K562 (cell line): ENCODE measurements around the gene ARHGEF1. TPM values are rescaled to one million over a fixed set of nuclear protein-coding genes. Genes with fewer than 3 reads are reported as not detected.

Experiments used
- ATAC-seq: fragments of 200-7000 bp; cut with Tn5 transposase; 3 replicates; pipeline ENCODE4 v1.9.1; 2020; ENCODE audit warnings: moderate library complexity
- BruUV-seq: library from RNA; stranded (reverse); fragments of 400-500 nt; replicated peaks from 2 replicates; lab custom pipeline; 2021; lab: Mats Ljungman, UMichigan
- CTCF ChIA-PET: fragments of 300-600 bp; formaldehyde crosslinking; extraction: SDS; loops from one replicate; lab custom pipeline; 2021; ENCODE audit warnings: low intra/inter-chr PET ratio; lab: Yijun Ruan, JAX
- POLR2A ChIA-PET: fragments of 300-600, 350-650 bp; sonication (Branson Sonifier 250); formaldehyde crosslinking; extraction: SDS; loops from one replicate; lab custom pipeline; 2021; ENCODE audit warnings: antibody characterized with exemption, inconsistent platforms; lab: Yijun Ruan, JAX
- DNase-seq, 4 experiments: peaks; one replicate each; pipeline versions ENCODE4 v3.0.0 to v3.0.0-alpha.2; 2011 to 2018; ENCODE audit warnings: low spot score in 3 of 4, mixed read lengths in 3 of 4; ENCODE audit errors: extremely low read depth in 1 of 4
- FAIRE-seq: peaks from 2 replicates; lab custom pipeline; 2011; peaks lifted over from hg19 to GRCh38; lab: Jason Lieb, UNC
- H2AFZ ChIP-seq: 2 replicates; pipeline ENCODE4 v1.6.0; 2011; ENCODE audit warnings: low read depth, low read length, control low read depth, inconsistent platforms
- H3K27ac ChIP-seq: fragments of 200-600 bp; 3 replicates; pipeline ENCODE4 v1.8.0; 2011; ENCODE audit warnings: low read depth, mild to moderate bottlenecking, control low read depth, inconsistent platforms, low read length, moderate library complexity, mixed read lengths; ENCODE audit errors: extremely low read depth
- H3K27me3 ChIP-seq, 2 experiments: fragments of 300-600 bp in 1 of 2; 2 replicates in 1 of 2; 3 replicates in 1 of 2; pipeline versions ENCODE4 v1.6.0 to v1.8.0; 2011; ENCODE audit warnings: inconsistent platforms in 2 of 2, low read length in 2 of 2, mild to moderate bottlenecking in 1 of 2, mixed read lengths in 1 of 2, moderate library complexity in 1 of 2; ENCODE audit not compliant: control insufficient read depth in 2 of 2, insufficient read depth in 2 of 2
- H3K36me3 ChIP-seq: fragments of 300-600 bp; 3 replicates; pipeline ENCODE4 v1.8.0; 2011; ENCODE audit warnings: mild to moderate bottlenecking, low read length, inconsistent platforms; ENCODE audit not compliant: control insufficient read depth, insufficient read depth
- H3K4me1 ChIP-seq, 2 experiments: fragments of 200-600 bp in 1 of 2; replicated peaks in 1 of 2; 2 replicates in 1 of 2; 3 replicates in 1 of 2; pipeline versions ENCODE4 v1.5.1 to v1.8.0; 2011; ENCODE audit warnings: inconsistent platforms in 2 of 2, low read length in 2 of 2, mild to moderate bottlenecking in 1 of 2, mixed read lengths in 1 of 2, moderate library complexity in 1 of 2; ENCODE audit not compliant: control insufficient read depth in 2 of 2, insufficient read depth in 2 of 2
- H3K4me2 ChIP-seq: 2 replicates; pipeline ENCODE4 v1.6.1; 2011; ENCODE audit warnings: low read length, control low read depth, inconsistent platforms, mixed read lengths; ENCODE audit not compliant: insufficient read depth
- H3K4me3 ChIP-seq: fragments of 200-600 bp; sonication (generic), shearing (Covaris generic); 2 replicates; pipeline ENCODE4 v1.5.1; 2016; ENCODE audit warnings: control low read depth, inconsistent platforms
- H3K79me2 ChIP-seq: fragments of 200-600 bp; 3 replicates; pipeline ENCODE4 v1.8.0; 2011; ENCODE audit warnings: low read length, inconsistent platforms; ENCODE audit not compliant: control insufficient read depth, insufficient read depth
- H3K9ac ChIP-seq, 2 experiments: 2 replicates each; pipeline versions ENCODE4 v1.6.0 to v1.6.1; 2011; ENCODE audit warnings: low read depth in 2 of 2, low read length in 2 of 2, control low read depth in 1 of 2, inconsistent platforms in 1 of 2, mild to moderate bottlenecking in 1 of 2, mixed read lengths in 1 of 2; ENCODE audit not compliant: insufficient read depth in 1 of 2
- H3K9me1 ChIP-seq: one replicate; pipeline ENCODE4 v1.6.0; 2011; ENCODE audit warnings: inconsistent platforms, mild to moderate bottlenecking, low read length, moderate library complexity; ENCODE audit not compliant: control insufficient read depth, insufficient read depth
- H3K9me3 ChIP-seq: replicated peaks from 2 replicates; pipeline ENCODE4 v1.5.1; 2011; ENCODE audit warnings: low read depth, low read length, inconsistent platforms; ENCODE audit not compliant: control insufficient read depth, insufficient read depth
- H4K20me1 ChIP-seq: replicated peaks from 2 replicates; pipeline ENCODE4 v1.6.1; 2011; ENCODE audit warnings: low read length, inconsistent platforms, mixed read lengths; ENCODE audit not compliant: control insufficient read depth, insufficient read depth
- DPF2 ChIP-seq: fragments of 450-650 bp; IDR thresholded peaks from 2 replicates; pipeline ENCODE4 v1.6.1; 2016
- POLR2A ChIP-seq: fragments of 450-650 bp; conservative IDR thresholded peaks from 2 replicates; pipeline ENCODE4 v1.6.1; 2016
- TCF7L2 ChIP-seq: fragments of 150-350 bp; IDR thresholded peaks from 2 replicates; pipeline ENCODE4 v1.6.1; 2016; ENCODE audit warnings: low read depth, mild to moderate bottlenecking, low read length, moderate library complexity
- ZNF830 ChIP-seq: fragments of 250-450 bp; sonication (Bioruptor Pico); IDR thresholded peaks from 2 replicates; pipeline ENCODE4 v1.5.0; 2021; ENCODE audit warnings: mild to moderate bottlenecking
- WGBS: fragments of 100-300 bp; shearing (Covaris generic); methylation state at CpG from one replicate; pipeline ENCODE4 v1.1.6; 2016; ENCODE audit warnings: low coverage, mixed read lengths; ENCODE audit not compliant: insufficient coverage; ENCODE audit errors: missing lambda C conversion rate; 5-methylcytosine and 5-hydroxymethylcytosine counted together
- in situ Hi-C: fragments of 300-500 bp; cut with MboI; formaldehyde crosslinking; loops from 4 replicates; pipeline ENCODE4 v1.15.0; 2018; ENCODE audit warnings: inconsistent platforms, mixed read lengths
- intact Hi-C: fragments of 100-400 bp; cut with micrococcal nuclease; formaldehyde crosslinking; loops from 2 replicates; pipeline ENCODE4 v1.14.2; 2022
- polyA plus RNA-seq, 8 experiments: library from polyadenylated mRNA; depleted of rRNA in 4 of 8; stranded (reverse) in 5 of 8; unstranded in 3 of 8; fragments of >200 nt; fragmentation: Nextera tagmentation in 2 of 8; fragmentation: Illumina TruSeq in 1 of 8; extraction: Ambion mirVana in 2 of 8; extraction: Trizol in 1 of 8; gene quantifications; 2 replicates each; pipeline versions ENCODE4 v1.2.1 to v1.2.3, GENCODE V29; 2011 to 2014; ENCODE audit warnings: inconsistent platforms in 1 of 8, missing spikeins in 1 of 8
- total RNA-seq, 7 experiments: library from RNA; depleted of rRNA in 6 of 7; stranded (reverse); fragments of >200 nt in 6 of 7; fragmentation: Illumina TruSeq in 2 of 7; extraction: Trizol in 2 of 7; gene quantifications; 2 replicates each; pipeline versions ENCODE4 v1.2.1 to v1.2.3, GENCODE V29; 2011 to 2021; ENCODE audit warnings: low replicate concordance in 1 of 7
- TF ChIP-seq, protein P1 (sequence below): fragments of 200-600 bp; sonication (generic); IDR thresholded peaks from one replicate; pipeline ENCODE4 v1.6.1; 2012; ENCODE audit warnings: mild to moderate bottlenecking, low read depth, low read length, inconsistent platforms
- TF ChIP-seq, protein P2 (sequence below), 2 experiments: IDR thresholded peaks; 2 replicates each; pipeline ENCODE4 v1.6.1; 2012; ENCODE audit warnings: improper control_type of control experiment in 2 of 2, low read depth in 2 of 2, low read length in 2 of 2, borderline replicate concordance in 1 of 2

The ARHGEF1 gene
- total and polyA plus RNA-seq, 9 of the 15 experiments (the other 6 are each of a cell fraction or from before 2014, with no cell fraction given) = 1.9 to 149 (median 29.8) TPM

DNA sequence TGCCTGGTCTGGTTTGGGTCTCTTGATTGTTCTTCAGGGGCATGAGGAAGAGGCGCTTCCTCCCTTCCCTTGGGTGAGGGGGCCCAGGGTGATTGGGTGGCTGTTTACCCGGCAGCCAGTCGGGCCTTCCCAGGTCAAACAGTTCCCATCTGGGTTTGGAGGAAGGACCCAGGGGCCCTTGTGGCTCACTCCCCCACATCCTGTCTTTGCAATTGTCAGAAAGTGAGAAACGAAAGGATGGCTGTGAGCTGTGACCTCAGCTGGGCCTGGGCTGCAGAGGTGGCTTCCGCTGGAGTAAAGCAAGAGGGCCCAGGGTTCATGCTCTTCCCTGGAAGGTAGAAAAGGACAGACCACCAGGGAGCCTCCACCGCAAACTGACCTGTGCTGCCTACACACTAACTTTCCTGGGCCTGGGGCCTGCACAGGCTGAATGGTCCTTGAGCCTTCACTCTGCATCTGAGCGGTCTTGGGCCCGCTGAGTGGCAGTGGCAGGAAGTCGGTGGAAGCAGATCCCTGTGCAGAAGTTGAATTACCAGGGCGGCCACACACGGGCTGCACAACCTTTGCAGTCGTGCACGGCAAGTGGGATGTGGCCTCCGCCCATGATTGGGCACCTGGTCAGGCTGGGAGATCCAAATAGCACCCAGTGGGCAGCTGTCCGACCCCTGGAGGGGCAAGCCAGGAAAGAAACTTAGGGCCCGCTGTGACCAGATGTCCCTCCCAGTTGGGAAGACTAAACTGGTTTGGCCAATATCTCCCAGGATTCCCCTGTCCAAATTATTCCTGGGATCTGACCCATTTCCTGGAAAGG, 11.2 kb upstream of the ARHGEF1 start:
- Histone ChIP-seq H3K36me3 (peaks cover 50% of the 10 kb centered on the region; the same call in 2 of the 3 replicates), H4K20me1 (peaks cover 43% of the 10 kb centered on the region), H3K79me2 (peaks cover 19% of the 10 kb centered on the region), H2AFZ (no peak overlapping the region), H3K4me3 (no peak overlapping the region), H3K4me1 (peaks cover 7 to 27% of the 10 kb centered on the region in 2 experiments; a peak in 4 of 5 replicates), H3K27ac (peak overlapping the region; percentile 40; the same call in 1 of the 3 replicates), H3K9me3 (no peaks in the 10 kb centered on the region), H3K4me2 (no peak overlapping the region), H3K9ac (0 out of 4 replicates have a peak overlapping the region, but pooled peaks of 1 of the 2 experiments have one; percentile 14), H3K27me3 (no peaks in the 10 kb centered on the region), H3K9me1 (no peaks in the 10 kb centered on the region)
- ATAC-seq (peak; percentile 46), DNase-seq (peak in 1 of 4 experiments; percentile 38), FAIRE-seq (no peak)
- intact Hi-C loops (loop anchor here (2.0 kb wide), 1 partner anchor 87 kb away; the partner anchor contains the start of gene RABAC1), in situ Hi-C loops (loop anchor here (5.0 kb wide), 1 partner anchor 76 kb away; no protein-coding TSS in a partner anchor)
- WGBS = 55% methylated on average over 13 of the region's 16 CpGs
- ChIA-PET CTCF (interaction anchor here (5.4 kb wide), 1 partner anchor 80 kb away, joined by 35 read pairs; no protein-coding TSS in a partner anchor), POLR2A (interaction anchor here (1.4 to 6.2 kb wide), 4 partner anchors 8 to 87 kb away, joined by 3 to 54 read pairs (median 20); partner anchors contain the start of genes RABAC1 and RPS19)
- no TSS peak for BruUV-seq
- peak; percentile 87 for TF ChIP-seq POLR2A
- TF ChIP-seq DPF2 = no peak
- peak; percentile 62; the same call in 1 of the 2 replicates for TF ChIP-seq ZNF830 (CRISPR knock-in tag)
- no peak for TF ChIP-seq TCF7L2
- TF ChIP-seq, protein P1, sequence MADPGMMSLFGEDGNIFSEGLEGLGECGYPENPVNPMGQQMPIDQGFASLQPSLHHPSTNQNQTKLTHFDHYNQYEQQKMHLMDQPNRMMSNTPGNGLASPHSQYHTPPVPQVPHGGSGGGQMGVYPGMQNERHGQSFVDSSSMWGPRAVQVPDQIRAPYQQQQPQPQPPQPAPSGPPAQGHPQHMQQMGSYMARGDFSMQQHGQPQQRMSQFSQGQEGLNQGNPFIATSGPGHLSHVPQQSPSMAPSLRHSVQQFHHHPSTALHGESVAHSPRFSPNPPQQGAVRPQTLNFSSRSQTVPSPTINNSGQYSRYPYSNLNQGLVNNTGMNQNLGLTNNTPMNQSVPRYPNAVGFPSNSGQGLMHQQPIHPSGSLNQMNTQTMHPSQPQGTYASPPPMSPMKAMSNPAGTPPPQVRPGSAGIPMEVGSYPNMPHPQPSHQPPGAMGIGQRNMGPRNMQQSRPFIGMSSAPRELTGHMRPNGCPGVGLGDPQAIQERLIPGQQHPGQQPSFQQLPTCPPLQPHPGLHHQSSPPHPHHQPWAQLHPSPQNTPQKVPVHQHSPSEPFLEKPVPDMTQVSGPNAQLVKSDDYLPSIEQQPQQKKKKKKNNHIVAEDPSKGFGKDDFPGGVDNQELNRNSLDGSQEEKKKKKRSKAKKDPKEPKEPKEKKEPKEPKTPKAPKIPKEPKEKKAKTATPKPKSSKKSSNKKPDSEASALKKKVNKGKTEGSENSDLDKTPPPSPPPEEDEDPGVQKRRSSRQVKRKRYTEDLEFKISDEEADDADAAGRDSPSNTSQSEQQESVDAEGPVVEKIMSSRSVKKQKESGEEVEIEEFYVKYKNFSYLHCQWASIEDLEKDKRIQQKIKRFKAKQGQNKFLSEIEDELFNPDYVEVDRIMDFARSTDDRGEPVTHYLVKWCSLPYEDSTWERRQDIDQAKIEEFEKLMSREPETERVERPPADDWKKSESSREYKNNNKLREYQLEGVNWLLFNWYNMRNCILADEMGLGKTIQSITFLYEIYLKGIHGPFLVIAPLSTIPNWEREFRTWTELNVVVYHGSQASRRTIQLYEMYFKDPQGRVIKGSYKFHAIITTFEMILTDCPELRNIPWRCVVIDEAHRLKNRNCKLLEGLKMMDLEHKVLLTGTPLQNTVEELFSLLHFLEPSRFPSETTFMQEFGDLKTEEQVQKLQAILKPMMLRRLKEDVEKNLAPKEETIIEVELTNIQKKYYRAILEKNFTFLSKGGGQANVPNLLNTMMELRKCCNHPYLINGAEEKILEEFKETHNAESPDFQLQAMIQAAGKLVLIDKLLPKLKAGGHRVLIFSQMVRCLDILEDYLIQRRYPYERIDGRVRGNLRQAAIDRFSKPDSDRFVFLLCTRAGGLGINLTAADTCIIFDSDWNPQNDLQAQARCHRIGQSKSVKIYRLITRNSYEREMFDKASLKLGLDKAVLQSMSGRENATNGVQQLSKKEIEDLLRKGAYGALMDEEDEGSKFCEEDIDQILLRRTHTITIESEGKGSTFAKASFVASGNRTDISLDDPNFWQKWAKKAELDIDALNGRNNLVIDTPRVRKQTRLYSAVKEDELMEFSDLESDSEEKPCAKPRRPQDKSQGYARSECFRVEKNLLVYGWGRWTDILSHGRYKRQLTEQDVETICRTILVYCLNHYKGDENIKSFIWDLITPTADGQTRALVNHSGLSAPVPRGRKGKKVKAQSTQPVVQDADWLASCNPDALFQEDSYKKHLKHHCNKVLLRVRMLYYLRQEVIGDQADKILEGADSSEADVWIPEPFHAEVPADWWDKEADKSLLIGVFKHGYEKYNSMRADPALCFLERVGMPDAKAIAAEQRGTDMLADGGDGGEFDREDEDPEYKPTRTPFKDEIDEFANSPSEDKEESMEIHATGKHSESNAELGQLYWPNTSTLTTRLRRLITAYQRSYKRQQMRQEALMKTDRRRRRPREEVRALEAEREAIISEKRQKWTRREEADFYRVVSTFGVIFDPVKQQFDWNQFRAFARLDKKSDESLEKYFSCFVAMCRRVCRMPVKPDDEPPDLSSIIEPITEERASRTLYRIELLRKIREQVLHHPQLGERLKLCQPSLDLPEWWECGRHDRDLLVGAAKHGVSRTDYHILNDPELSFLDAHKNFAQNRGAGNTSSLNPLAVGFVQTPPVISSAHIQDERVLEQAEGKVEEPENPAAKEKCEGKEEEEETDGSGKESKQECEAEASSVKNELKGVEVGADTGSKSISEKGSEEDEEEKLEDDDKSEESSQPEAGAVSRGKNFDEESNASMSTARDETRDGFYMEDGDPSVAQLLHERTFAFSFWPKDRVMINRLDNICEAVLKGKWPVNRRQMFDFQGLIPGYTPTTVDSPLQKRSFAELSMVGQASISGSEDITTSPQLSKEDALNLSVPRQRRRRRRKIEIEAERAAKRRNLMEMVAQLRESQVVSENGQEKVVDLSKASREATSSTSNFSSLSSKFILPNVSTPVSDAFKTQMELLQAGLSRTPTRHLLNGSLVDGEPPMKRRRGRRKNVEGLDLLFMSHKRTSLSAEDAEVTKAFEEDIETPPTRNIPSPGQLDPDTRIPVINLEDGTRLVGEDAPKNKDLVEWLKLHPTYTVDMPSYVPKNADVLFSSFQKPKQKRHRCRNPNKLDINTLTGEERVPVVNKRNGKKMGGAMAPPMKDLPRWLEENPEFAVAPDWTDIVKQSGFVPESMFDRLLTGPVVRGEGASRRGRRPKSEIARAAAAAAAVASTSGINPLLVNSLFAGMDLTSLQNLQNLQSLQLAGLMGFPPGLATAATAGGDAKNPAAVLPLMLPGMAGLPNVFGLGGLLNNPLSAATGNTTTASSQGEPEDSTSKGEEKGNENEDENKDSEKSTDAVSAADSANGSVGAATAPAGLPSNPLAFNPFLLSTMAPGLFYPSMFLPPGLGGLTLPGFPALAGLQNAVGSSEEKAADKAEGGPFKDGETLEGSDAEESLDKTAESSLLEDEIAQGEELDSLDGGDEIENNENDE = peak; percentile 25
- TF ChIP-seq, protein P2, sequence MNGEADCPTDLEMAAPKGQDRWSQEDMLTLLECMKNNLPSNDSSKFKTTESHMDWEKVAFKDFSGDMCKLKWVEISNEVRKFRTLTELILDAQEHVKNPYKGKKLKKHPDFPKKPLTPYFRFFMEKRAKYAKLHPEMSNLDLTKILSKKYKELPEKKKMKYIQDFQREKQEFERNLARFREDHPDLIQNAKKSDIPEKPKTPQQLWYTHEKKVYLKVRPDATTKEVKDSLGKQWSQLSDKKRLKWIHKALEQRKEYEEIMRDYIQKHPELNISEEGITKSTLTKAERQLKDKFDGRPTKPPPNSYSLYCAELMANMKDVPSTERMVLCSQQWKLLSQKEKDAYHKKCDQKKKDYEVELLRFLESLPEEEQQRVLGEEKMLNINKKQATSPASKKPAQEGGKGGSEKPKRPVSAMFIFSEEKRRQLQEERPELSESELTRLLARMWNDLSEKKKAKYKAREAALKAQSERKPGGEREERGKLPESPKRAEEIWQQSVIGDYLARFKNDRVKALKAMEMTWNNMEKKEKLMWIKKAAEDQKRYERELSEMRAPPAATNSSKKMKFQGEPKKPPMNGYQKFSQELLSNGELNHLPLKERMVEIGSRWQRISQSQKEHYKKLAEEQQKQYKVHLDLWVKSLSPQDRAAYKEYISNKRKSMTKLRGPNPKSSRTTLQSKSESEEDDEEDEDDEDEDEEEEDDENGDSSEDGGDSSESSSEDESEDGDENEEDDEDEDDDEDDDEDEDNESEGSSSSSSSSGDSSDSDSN (IDR thresholded peaks at IDR 0.05; ENCODE audit: borderline replicate concordance in 1 of 2, low read depth in 2 of 2, low read length in 2 of 2) = no peak
